ENCODE measurements around the gene SH3PXD2B. TPM values are rescaled to one million over a fixed set of nuclear protein-coding genes. Genes with fewer than 3 reads are reported as not detected.
"Not testable (repeated sequence)": the region's sequence is repeated elsewhere in the genome, so short reads cannot be mapped to it uniquely, and the experiment has no call there.

Gene SH3PXD2B
- total RNA-seq, 1 donor from 2014 or later = 0.17 TPM

- intact Hi-C loops (cut with micrococcal nuclease) = no loop called here
Measured at GRCh38 chr5:172420235-172420939, 33.9 kb downstream of the SH3PXD2B start.

GRCh38 chr5:172418862-172419814 is 35.2 kb downstream of the SH3PXD2B start:
- intact Hi-C loops (cut with micrococcal nuclease) = no loop called here

GRCh38 chr5:172417983-172418630 is 36.2 kb downstream of the SH3PXD2B start:
- intact Hi-C loops (cut with micrococcal nuclease) = no loop called here

- intact Hi-C loops (cut with micrococcal nuclease) = no loop called here
Measured at GRCh38 chr5:172417130-172417841, 37.0 kb downstream of the SH3PXD2B start.

- intact Hi-C loops (cut with micrococcal nuclease) = no loop called here
Measured at GRCh38 chr5:172415362-172416275, 38.7 kb downstream of the SH3PXD2B start.

- intact Hi-C loops (cut with micrococcal nuclease) = no loop called here
Measured at GRCh38 chr5:172414531-172415361, 39.6 kb downstream of the SH3PXD2B start.

- intact Hi-C loops (cut with micrococcal nuclease) = no loop called here
Measured at GRCh38 chr5:172413601-172414171, 40.6 kb downstream of the SH3PXD2B start.

GRCh38 chr5:172412724-172413286 is 41.5 kb downstream of the SH3PXD2B start:
- intact Hi-C loops (cut with micrococcal nuclease) = no loop called here

GRCh38 chr5:172411484-172412072 is 42.7 kb downstream of the SH3PXD2B start:
- intact Hi-C loops (cut with micrococcal nuclease) = no loop called here

- intact Hi-C loops (cut with micrococcal nuclease) = no loop called here
Measured at GRCh38 chr5:172410662-172411483, 43.5 kb downstream of the SH3PXD2B start.

- intact Hi-C loops (cut with micrococcal nuclease) = no loop called here
Measured at GRCh38 chr5:172410160-172410559, 44.2 kb downstream of the SH3PXD2B start.

- intact Hi-C loops (cut with micrococcal nuclease) = not testable (repeated sequence)
Measured at GRCh38 chr5:172409477-172409876, 44.8 kb downstream of the SH3PXD2B start.

GRCh38 chr5:172407822-172408221 is 46.5 kb downstream of the SH3PXD2B start:
- intact Hi-C loops (cut with micrococcal nuclease) = no loop called here

- intact Hi-C loops (cut with micrococcal nuclease) = no loop called here
Measured at GRCh38 chr5:172407241-172407691, 47.1 kb downstream of the SH3PXD2B start.

GRCh38 chr5:172405226-172406107 is 48.9 kb downstream of the SH3PXD2B start:
- intact Hi-C loops (cut with micrococcal nuclease) = no loop called here

GRCh38 chr5:172404746-172405145 is 49.6 kb downstream of the SH3PXD2B start:
- intact Hi-C loops (cut with micrococcal nuclease) = no loop called here

All from T-helper 1 cell treated with Interleukin-12 subunit alpha and Interleukin-12 subunit beta and Interleukin-4 antibody, amounts not matched to agents 30 ng/mL and 1 ng/mL, for 36 hours (primary cell).